GM10847 (cell line): ENCODE measurements around the gene KLHL3.

Source experiments
- POLR2A ChIP-seq: IDR thresholded peaks from 2 replicates; pipeline ENCODE4 v1.6.1; 2011; ENCODE audit not compliant: insufficient read length; ENCODE audit errors: extremely low read depth

The KLHL3 gene

DNA sequence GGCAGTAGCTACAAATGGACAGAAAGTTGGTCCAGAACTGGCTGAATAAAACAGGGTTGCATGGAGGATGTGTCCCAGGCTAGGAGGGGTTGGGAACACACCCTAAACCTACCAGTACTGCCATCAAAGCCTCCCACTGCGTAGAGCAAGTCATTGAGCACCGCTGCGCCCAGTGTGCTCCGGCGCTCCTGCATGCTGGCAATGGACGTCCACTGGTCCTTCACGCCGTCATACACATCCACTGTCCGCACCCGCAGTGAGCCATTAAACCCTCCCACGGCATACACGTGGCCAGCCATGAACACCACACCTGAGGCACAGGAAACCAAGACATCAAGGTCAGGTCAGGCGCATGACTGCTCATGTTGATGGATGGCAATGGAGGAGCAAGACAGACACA lies 97.0 kb downstream of the KLHL3 start:
- no peak for TF ChIP-seq POLR2A

DNA sequence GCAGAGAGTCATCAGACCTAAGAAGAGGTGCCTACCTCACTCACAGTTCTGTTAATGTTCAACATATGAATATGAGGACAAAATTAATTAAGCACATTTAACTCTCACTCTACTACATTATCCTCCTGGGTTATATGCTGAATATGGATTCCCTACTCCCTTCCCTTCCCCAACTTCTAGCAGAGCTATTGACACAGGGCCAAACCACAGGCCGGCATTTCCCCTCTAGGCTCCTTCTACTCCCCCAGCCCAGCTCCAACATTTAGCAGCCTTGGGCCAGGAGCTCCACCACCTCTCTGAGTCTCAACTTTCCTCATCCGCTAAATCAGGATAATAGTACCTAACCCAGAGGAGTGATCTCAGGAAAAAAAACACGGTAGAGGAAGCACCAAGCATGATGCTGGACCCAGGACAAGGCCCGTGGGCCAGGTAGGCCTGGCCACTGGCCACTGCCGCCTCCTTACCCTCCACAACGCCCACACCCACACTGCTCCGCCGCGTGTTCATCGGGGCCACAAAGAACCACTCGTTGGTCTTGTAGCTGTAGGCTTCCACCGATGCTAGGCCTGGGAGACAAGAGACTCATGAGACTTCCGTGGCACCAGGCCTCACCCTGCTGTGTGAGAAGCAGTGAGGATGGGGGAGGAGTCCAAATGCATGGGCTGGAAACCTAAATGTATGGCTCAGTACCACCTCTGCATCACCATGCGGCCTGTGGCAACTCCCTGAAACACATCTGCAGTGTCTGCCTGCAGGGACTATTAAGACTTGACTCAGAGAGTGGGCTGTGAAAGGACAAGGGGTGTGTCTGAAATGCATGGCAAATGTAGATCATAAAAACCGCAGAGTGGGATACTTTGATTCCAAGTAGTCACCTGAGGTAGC lies 98.8 kb downstream of the KLHL3 start:
- no peak for TF ChIP-seq POLR2A

DNA sequence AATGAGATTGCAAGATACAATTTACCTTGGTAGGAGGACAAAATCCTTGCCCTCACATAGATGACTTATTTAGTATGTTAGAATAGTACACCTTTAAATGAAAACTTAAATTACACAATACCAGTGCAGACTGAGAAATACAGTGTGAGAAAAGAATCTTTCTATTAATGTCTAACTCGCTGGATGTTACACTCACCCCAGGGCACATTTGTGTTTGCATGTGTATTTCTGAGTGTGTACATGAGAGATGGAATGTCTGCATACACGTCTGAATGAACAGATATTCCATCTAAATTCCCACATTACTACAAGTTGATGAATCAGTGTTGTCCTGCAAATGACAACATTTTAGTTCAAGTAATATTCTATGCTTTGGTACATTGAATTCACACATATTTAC lies 99.8 kb downstream of the KLHL3 start:
- no peak for TF ChIP-seq POLR2A

DNA sequence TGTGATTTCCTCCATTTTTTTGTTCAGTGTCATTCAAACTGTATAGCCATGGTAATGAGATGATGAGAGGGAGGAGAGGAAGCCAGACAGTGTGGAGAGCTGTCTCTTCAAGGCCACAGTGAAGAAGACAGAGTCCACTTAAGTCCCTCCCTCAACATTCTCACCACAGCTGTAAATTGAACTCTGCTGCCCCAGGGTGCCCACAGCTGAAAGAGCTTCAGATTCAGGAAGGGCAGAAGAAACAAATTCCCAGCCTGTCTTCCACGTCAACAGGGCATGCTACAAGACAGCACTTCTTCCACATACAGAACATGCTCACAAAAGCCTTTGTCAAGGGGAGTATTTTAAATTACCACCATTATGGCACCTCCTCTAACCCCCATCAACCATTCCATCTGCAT lies 100.4 kb downstream of the KLHL3 start:
- TF ChIP-seq POLR2A: no peak

DNA sequence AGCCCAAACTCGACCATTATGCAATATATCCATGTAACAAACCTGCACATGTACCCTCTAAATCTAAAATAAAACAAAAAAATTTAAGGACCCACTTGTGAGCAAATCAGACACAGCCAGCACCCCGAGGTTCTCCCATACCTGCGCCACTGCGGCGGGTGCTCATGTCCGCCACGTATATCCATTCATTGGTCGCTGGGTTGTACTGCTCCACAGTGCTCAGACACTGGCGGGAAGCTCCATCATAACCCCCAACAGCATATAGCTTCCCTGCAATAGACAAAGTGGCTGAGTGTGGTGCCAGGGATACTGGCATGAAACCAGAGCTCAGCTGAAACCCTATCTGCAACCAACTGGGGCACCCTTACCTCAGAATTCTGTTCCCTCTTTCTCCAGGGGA lies 102.0 kb downstream of the KLHL3 start:
- no peak for TF ChIP-seq POLR2A

DNA sequence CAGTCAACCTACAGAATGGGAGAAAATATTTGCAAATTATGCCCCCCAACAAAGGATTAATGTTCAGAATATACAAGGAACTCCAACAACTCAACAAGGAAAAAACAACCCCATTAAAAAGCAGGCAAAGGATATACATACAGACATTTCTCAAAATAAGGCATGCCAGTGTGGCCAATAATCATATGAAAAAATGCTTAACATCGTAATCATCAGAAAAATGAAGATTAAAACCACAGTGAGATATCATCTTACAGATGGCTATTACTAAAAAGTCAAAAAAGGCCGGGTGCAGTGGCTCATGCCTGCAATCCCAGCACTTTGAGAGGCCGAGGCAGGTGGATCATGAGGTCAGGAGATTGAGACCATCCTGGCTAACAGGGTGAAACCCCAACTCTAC lies 103.2 kb downstream of the KLHL3 start:
- no peak for TF ChIP-seq POLR2A

DNA sequence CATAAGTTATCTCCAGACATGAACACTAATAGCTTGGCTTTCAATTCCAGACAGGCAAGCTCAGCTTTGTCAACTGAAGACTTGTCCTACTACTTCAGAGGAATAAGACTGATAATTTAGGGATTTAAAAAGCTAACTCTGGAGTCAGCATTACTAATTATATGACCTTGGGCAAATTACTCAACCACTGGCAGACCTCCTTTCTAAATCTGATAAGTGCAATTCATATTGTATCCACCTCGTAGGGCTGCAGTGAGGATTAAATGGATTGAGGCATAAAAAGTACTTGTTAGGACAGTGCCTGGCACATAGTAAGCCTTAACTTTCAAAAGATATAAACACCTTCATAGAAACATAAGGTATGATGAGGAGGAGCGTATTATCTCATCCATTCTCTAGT lies 104.4 kb downstream of the KLHL3 start:
- TF ChIP-seq POLR2A: no peak

DNA sequence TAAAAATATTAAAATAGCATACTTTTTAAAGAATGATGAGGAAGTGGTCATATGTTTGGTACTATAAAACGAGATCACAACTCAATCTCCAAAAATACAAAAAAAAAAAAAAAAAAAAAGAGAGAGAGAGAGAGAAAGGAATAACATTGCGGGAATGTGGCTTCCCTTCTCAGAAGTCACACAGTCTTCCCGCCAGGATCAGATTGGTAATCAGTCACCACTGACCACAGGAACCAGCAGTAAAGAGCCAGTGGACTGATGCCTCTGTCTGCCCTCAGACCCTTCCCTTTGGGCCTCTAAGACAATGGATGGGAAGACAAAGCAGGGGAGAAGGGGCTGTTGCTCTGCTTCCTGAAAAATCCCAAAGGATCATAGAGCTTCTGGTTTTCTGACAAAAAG lies 104.9 kb downstream of the KLHL3 start:
- no peak for TF ChIP-seq POLR2A

DNA sequence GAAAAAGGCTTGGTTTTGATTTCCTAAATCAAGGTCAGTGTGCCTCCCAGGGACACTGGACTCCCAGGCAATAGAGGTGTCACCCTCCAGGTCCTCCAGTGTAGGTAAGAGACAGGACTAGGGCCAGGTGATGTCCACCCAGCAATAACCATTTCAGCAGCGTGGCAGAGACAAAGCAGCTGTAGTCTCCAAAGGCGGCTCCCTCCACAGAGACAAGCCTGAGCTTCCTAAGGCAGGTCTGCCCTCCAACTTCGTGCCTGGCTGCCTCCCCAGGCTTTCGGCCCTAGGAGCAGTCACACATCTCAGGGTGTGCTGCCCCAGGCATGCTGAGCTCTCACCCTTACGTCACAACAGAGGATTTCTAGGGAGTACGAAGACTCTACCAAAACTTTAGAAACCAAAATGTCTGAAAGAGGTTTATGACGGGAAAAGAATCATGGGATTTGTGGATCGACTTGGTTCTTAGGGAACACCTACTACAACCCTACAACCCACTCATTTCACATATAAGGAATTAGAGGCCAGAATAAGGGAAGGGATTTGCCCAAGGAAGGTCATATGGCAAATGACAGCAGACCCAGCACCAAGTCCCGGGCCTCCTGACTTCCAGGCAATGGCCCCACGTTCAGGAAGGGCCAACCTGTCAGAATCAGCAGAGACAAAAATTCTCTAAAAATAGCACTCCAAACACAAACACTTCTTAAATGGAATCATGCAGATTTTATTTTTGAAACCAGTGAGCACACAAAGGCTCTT lies 105.5 kb downstream of the KLHL3 start:
- TF ChIP-seq POLR2A: no peak

DNA sequence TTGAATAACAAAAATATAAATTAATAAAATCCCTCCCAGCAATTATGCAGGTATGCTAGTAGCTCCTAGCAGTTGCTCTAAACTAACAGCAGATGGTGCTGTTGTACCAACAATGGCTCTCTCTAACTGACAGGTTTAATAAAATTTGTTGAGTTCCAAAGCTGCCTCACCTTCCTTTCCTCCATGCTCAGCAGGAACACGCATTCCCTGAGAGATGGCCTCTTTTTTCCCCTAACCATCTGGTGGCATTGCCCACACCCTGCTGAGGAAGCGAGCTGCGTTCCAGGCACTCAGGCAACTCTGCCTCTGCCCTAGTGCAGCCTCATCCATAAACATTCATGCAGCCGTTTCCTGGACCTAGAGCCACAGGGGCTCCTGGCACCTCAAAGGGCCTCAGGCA lies 106.2 kb downstream of the KLHL3 start:
- no peak for TF ChIP-seq POLR2A

DNA sequence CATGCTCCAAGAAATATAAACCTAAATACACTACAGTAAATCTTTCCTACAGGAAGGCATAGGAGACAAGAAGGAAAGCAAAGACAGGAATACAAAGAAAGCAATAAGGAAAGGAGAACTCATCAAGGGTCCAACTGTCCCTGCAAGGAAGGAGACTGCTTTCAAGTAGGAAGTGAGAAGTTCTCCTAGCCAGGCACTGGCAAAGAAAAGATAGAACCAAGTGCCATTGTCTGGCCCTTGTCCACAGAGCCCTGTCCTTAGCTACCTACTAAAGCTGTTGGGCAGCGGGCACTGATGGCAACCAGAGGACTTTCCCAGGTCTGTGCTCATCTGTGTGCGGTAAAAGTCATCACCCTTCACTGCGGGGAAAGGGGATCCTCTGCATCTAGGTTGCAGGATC lies 108.2 kb downstream of the KLHL3 start:
- no peak for TF ChIP-seq POLR2A

DNA sequence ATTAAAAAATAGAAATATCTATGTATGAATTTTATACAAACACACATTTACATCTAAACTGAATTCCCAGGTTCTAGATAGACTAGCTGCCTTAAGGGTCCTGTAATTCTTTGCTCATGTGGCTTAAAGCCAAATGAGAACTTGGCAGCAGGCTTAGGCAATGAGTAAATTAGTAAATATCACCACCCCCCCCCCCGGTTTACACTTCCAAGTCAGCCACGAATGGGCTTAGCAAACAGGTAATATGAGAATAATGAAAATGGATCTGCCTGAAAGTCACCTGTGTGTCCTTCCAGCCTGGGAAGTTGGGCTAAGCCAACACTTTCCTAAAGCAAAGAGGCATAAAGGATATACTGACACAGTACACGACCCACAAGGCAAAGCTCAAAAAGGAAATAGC lies 108.6 kb downstream of the KLHL3 start:
- TF ChIP-seq POLR2A: no peak

DNA sequence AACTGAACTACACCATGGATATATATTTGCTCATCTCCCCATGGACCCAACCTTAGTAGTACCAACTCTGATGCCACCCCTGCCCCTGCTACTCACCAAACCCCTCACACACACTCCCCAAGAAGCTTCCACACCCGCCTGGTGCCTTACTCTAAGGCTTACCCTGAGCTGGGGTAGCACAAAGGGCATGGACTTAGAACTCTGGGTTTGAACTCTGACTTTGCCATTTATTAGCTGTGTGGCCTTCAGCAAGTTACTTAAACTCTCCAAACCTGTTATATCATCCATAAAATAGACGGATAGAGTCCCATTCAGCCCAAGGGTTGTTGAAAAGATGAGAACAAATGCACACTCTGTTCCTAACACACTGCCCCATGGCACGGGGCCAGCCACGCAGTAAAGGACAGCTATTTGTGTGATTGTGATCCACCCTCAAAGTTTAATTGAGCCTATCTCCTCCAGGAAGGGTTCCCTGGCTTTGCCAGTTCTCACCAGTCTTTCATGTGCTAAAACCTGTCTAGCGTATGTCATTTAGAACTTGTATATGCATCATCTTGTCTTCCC lies 111.0 kb downstream of the KLHL3 start:
- TF ChIP-seq POLR2A: no peak

DNA sequence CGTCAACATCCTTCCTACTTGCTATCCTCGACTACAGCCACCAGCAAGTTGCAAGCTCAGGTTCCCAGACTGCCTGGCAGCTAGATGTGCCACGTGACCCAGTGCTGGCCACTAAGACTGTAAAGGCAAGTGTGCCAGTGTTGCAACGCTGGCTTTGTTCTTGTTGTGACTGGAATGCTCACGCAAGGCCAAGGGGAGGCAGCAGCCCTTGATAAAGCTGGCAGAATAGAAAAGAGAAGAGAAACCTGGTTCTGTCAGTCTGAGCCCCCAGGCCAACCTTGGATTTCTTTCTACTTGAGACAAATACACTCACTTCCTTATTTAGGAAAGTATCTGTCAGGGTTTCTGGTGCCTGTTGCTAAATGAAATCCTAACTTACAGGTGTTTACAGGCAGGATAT lies 113.0 kb downstream of the KLHL3 start:
- no peak for TF ChIP-seq POLR2A

DNA sequence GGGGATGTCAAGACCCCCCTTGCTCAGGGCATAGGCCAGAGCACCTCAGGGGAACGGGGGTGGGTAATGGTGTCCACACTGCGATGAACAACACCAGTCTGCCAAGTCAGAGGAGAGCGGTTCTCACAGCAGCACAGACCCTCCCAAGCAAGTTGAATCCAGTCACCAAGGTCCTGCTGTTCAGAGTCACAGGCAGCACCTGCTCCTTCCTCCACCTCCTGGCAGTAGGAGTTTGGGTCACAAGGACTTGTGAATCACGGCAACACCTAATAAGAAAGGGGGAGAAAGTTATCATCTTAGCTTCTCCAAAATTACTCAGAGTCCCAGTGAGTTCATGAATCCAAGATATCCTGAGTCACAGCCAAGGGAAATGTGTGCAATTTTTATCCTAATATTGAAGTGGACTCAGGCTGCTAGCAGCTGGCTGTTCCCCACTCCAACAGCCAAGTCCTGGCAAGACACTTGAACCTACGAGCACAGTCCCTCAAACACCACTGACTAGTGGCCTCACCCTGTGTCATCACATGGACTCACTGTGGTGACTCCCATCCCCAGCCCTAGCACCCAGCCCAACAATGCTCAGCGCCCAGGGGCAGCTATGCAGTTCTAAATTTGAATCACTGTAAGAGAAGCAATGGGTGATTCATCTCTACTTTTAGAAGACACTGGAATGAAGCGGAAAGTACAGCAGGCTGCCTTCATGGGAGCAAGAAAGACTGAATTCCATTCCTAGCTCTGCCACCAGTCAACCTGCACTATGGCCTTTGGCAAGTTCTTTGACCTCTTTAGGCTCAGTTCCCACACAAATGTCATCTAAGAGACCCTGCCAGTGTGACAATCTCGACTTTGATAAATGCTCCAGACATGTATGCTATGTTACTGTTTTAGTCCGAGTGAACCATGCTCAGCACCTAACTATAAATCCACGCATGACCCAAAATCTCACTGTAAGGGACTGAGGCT lies 113.7 kb downstream of the KLHL3 start:
- no peak for TF ChIP-seq POLR2A
